NCI-H510A (cell line): ENCODE data around the gene NEUROD1.
"Not testable (repeated sequence)": the region's sequence is repeated elsewhere in the genome, so short reads cannot be mapped to it uniquely, and the experiment has no call there.

Source experiments
- DNase-seq: peaks from one replicate; lab custom pipeline; 2025; lab: John Stamatoyannopoulos, UW

The NEUROD1 gene

DNA sequence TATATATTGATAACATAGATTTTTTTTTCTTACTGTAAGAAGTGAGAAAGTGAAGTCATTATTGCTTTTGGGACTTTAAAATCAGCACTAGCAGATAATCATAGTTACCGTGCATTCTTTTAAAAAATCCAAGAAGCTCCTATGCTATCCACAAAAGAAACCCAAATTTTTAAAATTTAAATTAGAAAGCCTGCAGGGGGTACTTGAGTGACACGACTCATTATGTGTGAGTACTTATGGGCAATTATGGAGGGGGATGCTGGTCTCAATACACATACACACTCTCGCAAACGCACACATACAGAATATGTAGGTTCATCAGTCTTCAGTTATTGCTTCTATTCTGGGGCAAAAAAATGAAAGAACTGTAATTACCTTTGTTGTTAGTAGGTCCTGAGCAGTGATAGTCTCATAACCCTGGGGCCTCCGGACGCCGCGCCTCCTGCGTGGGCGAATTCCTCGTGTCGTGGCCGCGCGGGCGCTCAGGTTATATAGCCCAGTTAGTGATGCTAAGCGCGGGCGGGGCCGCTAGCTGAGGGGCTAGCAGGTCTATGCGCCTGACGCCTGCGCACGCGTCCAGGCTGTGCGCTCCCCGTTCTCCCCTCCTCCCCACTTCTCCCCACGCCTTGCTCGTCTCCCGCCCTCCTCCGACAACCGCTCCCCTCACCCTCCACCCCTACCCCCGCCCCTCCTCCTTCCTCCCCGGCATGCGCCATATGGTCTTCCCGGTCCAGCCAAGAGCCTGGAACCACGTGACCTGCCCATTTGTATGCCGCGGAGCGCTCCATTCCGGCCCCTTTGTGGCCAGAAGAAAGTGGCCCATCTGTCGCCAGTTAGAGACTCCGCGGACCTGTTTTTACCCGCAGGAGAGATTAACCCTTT is at the start of gene NEUROD1:
TSS of gene NEUROD1 (minus strand) at position 463 of the 882 bp plus-strand sequence. CDS start 1,657 bp downstream, outside the sequence.
- peak; percentile 85 for DNase-seq

DNA sequence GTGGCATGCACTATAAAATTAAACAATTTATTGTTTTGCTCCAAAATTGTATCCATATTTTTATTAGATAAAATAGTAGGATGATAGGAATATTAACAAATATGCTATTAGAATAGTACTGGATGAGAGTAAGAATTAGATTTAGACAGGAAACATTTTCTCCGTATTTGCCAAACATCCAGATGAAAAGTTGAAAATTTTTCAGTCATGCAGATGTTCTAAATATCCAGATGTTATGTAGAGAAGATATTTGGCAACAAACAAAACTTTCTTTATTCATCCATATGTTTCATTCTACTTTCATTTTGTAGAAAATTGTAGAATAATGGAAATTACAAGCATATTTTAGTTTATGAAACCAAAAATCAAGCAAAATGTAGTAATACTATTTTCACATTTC is 45.2 kb upstream of the NEUROD1 start:
- DNase-seq, result no peak

- DNase-seq, result no peak
Measured at GRCh38 chr2:181724662-181725061, 44.3 kb upstream of the NEUROD1 start.

GRCh38 chr2:181723731-181724130 is 43.4 kb upstream of the NEUROD1 start:
- DNase-seq, result no peak

- peak; percentile 62 for DNase-seq
Measured at GRCh38 chr2:181715033-181715630, 34.8 kb upstream of the NEUROD1 start.

DNA sequence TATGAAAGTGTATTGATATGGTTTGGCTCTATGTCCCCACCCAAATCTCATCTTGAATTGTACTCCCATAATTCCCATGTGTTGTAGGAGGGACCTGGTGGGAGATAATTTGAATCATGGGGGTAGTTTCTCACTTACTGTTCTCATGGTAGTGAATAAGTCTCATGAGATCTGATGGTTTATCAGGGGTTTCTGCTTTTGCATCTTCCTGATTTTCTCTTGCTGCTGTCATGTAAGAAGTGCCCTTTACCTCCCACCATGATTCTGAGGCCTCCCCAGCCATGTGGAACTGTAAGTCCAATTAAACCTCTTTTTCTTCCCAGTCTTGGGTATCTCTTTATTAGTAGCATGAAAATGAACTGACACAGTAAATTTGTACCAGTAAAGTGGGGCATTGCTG is 30.7 kb upstream of the NEUROD1 start:
- DNase-seq, result not testable (repeated sequence)

- DNase-seq, result not testable (repeated sequence)
Measured at GRCh38 chr2:181702519-181702918, 22.2 kb upstream of the NEUROD1 start.

GRCh38 chr2:181698223-181698622 is 17.9 kb upstream of the NEUROD1 start:
- DNase-seq, result no peak

- no peak for DNase-seq
Measured at GRCh38 chr2:181697571-181697970, 17.3 kb upstream of the NEUROD1 start.

DNA sequence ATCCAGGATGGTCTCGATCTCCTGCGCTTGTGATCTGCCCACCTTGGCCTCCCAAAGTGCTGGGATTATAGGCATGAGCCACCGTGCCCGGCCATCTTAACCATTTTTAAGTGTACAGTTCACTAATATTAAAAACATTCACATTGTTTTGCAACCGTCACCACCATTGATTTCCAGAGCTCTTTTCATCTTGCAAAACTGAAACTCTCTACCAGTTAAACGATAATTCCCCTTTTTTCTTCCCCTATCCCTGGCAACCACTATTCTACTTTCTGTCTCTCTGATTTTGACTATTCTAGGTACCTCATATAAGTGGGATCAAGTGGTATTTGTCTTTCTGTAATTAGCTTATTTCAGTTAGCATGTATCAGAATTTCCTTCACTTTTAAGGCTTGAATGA is 16.8 kb upstream of the NEUROD1 start:
- no peak for DNase-seq

- no peak for DNase-seq
Measured at GRCh38 chr2:181694271-181694670, 14.0 kb upstream of the NEUROD1 start.

- DNase-seq, result no peak
Measured at GRCh38 chr2:181690860-181691259, 10.5 kb upstream of the NEUROD1 start.

- DNase-seq, result no peak
Measured at GRCh38 chr2:181686576-181687185, 6.4 kb upstream of the NEUROD1 start.

GRCh38 chr2:181685150-181685688 is 4.9 kb upstream of the NEUROD1 start:
- no peak for DNase-seq

DNA sequence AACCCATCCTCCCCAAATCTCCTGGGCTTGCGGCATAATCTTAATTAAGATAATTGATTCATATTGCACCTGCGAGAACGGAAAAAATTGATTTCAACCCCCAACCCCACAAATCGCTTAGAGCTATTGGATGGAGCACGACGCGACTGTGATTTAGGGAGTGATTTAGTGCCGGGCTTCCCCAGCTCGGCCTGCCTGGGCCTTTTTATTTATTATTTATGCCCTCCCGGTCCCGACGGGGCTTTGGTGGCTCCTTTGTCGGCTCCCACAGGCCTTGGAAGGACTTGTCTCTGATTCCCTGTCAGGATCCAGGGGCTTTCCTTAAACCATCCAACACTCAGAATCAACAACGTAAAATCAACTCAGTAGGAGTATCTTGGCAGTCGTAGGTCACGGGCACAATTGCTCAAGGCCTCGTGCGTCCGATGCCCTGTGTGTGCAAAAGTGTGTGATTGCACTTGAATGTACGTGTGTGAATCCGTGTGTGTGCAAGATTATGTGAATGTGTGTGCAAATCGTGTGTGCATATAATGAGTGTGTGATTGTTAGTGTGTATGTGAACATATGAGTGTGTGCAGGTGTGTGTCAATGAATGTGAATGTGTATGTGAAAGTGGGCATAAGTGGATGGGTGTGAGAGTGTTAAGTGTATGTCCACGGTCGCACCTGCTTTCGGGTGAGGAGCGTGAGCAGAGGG is 4.3 kb upstream of the NEUROD1 start:
- DNase-seq, result no peak

- DNase-seq, result peak; percentile 46
Measured at GRCh38 chr2:181683518-181684453, 3.5 kb upstream of the NEUROD1 start.

DNA sequence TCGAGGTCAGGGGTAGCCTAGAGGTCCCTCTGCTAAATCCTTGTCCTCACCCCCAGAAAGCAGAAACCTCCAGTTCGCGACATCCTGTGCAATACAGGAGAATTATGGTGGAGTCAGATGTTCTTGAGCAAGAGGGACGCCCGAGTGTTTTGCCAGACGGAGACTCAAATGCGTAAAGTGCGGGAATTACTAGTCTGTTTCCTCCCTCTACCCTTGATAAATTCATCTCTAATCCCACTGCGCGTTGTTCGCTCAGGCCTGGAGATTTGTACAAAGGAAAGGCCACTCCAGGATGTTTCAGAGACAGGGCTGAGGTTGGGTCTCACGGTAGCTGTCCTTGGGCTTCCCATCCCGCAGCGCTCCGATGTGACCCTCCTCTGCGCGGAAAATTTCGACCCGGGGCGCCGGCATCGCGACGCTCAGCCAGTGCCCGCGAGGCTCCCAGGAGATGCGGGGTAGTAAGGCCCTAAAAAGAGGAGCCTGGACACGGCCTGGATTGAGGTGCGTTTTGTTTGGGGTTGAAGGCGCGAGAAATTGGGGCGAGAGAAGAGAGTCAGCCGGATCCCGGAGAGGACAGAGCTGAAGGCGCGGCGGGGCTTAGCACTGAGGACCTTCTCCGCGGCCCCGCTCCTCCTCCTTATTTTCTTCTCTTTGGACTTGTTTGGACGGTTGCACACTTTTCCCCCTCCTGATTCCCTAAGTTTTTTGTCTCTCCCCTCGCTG is 2.6 kb upstream of the NEUROD1 start:
- DNase-seq, result no peak

GRCh38 chr2:181682026-181682789 is 1.9 kb upstream of the NEUROD1 start:
- DNase-seq, result no peak
